HepG2 (cell line): Measurements from ENCODE around the gene POM121. TPM values are rescaled to one million over a fixed set of nuclear protein-coding genes. Genes with fewer than 3 reads are reported as not detected.
"Not testable (repeated sequence)": the region's sequence is repeated elsewhere in the genome, so short reads cannot be mapped to it uniquely, and the experiment has no call there.

Source experiments
- HNF4A ChIP-seq: sonication (generic); formaldehyde crosslinking; IDR thresholded peaks from 2 replicates; pipeline ENCODE4 v1.4.0; 2020; ENCODE audit warnings: missing genetic modification reagents
- HNF4G ChIP-seq, 2 experiments: sonication (generic) in 1 of 2; formaldehyde crosslinking in 1 of 2; IDR thresholded peaks; 2 replicates each; pipeline versions ENCODE4 v1.4.0 to v1.6.1; 2011 to 2020; ENCODE audit warnings: borderline replicate concordance in 2 of 2, low read depth in 2 of 2, mild to moderate bottlenecking in 2 of 2, low read length in 1 of 2, missing genetic modification reagents in 1 of 2, moderate library complexity in 1 of 2
- KDM2A ChIP-seq: sonication (generic); formaldehyde crosslinking; IDR thresholded peaks from 2 replicates; pipeline ENCODE4 v1.4.0; 2020; ENCODE audit warnings: low read depth, missing genetic modification reagents, borderline replicate concordance
- NONO ChIP-seq, 2 experiments: fragments of 450-650 bp in 1 of 2; sonication (generic) in 1 of 2; formaldehyde crosslinking in 1 of 2; IDR thresholded peaks in 1 of 2; conservative IDR thresholded peaks in 1 of 2; 2 replicates each; pipeline versions ENCODE4 v1.6.1 to v1.8.0; 2017 to 2022; ENCODE audit warnings: mild to moderate bottlenecking in 1 of 2, missing genetic modification reagents in 1 of 2, moderate library complexity in 1 of 2
- REPIN1 ChIP-seq: sonication (generic); formaldehyde crosslinking; IDR thresholded peaks from 2 replicates; pipeline ENCODE4 v1.8.0; 2022; ENCODE audit warnings: missing genetic modification reagents, low read depth, mild to moderate bottlenecking, borderline replicate concordance
- SAP130 ChIP-seq: IDR thresholded peaks from 2 replicates; pipeline ENCODE4 v1.6.1; 2016; ENCODE audit warnings: low read depth
- SMC3 ChIP-seq: IDR thresholded peaks from 2 replicates; pipeline ENCODE4 v1.6.1; 2011; ENCODE audit warnings: low read length, improper control_type of control experiment
- TEAD3 ChIP-seq: optimal IDR thresholded peaks from 2 replicates; pipeline ENCODE3; 2016; ENCODE audit warnings: borderline replicate concordance
- ZBTB21 ChIP-seq: sonication (generic); formaldehyde crosslinking; IDR thresholded peaks from 2 replicates; pipeline ENCODE4 v1.4.0; 2020; ENCODE audit warnings: missing genetic modification reagents
- ZMYM4 ChIP-seq: sonication (generic); formaldehyde crosslinking; IDR thresholded peaks from 2 replicates; pipeline ENCODE4 v1.8.1; 2023; ENCODE audit warnings: mild to moderate bottlenecking, missing genetic modification reagents
- ZNF205 ChIP-seq: IDR thresholded peaks from 2 replicates; pipeline ENCODE4 v1.6.1; 2018; ENCODE audit warnings: missing biosample characterization, missing genetic modification reagents
- ZNF605 ChIP-seq: sonication (generic); formaldehyde crosslinking; IDR thresholded peaks from 2 replicates; pipeline ENCODE4 v1.8.0; 2022; ENCODE audit warnings: mild to moderate bottlenecking, missing genetic modification reagents
- ZNF652 ChIP-seq: IDR thresholded peaks from 2 replicates; pipeline ENCODE4 v1.6.1; 2016; ENCODE audit warnings: low read depth, borderline replicate concordance
- polyA plus RNA-seq, 8 experiments: library from polyadenylated mRNA; depleted of rRNA in 3 of 8; stranded (reverse) in 7 of 8; unstranded in 1 of 8; fragments of >200 nt; fragmentation: Illumina TruSeq in 4 of 8; extraction: Trizol in 4 of 8; gene quantifications; 2 replicates each; pipeline versions ENCODE4 v1.2.1 to v1.2.3, GENCODE V29; 2011 to 2016; ENCODE audit warnings: low read depth in 4 of 8, missing spikeins in 1 of 8, mixed read lengths in 1 of 8; ENCODE audit not compliant: insufficient read depth in 1 of 8
- total RNA-seq, 5 experiments: library from RNA; depleted of rRNA; stranded (reverse); fragments of >200 nt; fragmentation: Illumina TruSeq; extraction: Trizol; gene quantifications; 2 replicates each; pipeline ENCODE4 v1.2.3, GENCODE V29; 2016; ENCODE audit warnings: low read depth in 1 of 5
- TF ChIP-seq, protein P1 (sequence below): IDR thresholded peaks from 2 replicates; pipeline ENCODE4 v1.6.1; 2016
- TF ChIP-seq, protein P2 (sequence below), 2 experiments: sonication (generic) in 1 of 2; formaldehyde crosslinking in 1 of 2; IDR thresholded peaks; 2 replicates each; pipeline versions ENCODE4 v1.4.0 to v1.6.1; 2018 to 2020; ENCODE audit warnings: missing genetic modification reagents in 2 of 2, borderline replicate concordance in 1 of 2, low read depth in 1 of 2, mild to moderate bottlenecking in 1 of 2, missing biosample characterization in 1 of 2
- TF ChIP-seq, protein P3 (sequence below): sonication (generic); formaldehyde crosslinking; IDR thresholded peaks from 2 replicates; pipeline ENCODE4 v1.4.0; 2020; ENCODE audit warnings: missing genetic modification reagents
- TF ChIP-seq, protein P4 (sequence below): sonication (generic); formaldehyde crosslinking; IDR thresholded peaks from 2 replicates; pipeline ENCODE4 v1.8.0; 2022; ENCODE audit warnings: mild to moderate bottlenecking, missing genetic modification reagents

The POM121 gene
- total and polyA plus RNA-seq, 2 of the 13 experiments (the other 11 are each of a cell fraction or from before 2014, with no cell fraction given) = 8.4 to 10.3 TPM

DNA sequence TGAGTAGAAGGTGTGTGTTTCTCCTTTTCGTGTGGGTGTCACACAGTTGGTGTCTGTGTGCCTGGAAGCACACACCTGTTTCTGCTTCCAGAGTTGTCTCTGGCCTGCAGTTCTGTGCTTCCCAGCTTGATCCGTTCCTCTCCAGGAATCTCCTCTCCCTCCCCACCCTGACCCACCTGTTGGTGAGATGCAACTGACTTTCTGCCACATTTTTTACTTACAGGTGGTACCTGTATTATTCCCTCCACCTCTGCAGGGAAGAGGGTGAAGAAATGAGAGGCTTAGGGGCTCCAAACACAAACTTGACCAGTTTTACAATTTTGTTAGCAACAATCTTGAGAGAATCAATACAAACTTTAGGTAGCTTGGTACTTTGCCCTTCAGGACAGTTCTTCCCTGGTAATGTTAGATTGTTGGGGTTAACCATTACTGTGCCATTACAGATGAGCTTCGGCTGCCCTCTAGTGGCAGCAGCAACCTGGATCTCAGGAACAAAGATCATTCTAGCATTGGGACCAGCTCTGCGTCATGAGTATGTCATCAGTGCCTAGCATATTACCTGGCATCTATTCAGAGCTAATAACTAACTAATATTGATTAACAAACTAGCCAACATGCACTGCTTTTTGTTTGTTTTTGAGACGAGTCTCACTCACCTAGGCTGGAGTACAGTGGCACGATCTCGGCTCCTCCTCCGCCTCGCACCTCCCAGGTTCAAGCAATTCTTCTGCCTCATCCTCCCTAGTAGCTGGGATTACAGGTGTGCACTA lies 10.0 kb upstream of the POM121 start (continued):
- TF ChIP-seq, protein P1, sequence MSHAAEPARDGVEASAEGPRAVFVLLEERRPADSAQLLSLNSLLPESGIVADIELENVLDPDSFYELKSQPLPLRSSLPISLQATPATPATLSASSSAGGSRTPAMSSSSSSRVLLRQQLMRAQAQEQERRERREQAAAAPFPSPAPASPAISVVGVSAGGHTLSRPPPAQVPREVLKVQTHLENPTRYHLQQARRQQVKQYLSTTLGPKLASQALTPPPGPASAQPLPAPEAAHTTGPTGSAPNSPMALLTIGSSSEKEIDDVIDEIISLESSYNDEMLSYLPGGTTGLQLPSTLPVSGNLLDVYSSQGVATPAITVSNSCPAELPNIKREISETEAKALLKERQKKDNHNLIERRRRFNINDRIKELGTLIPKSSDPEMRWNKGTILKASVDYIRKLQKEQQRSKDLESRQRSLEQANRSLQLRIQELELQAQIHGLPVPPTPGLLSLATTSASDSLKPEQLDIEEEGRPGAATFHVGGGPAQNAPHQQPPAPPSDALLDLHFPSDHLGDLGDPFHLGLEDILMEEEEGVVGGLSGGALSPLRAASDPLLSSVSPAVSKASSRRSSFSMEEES (CRISPR knock-in tag) = 0 out of 2 replicates have a peak, but pooled peaks have one; percentile 23
- TF ChIP-seq ZNF652 (CRISPR knock-in tag) (peak; percentile 97), HNF4A (CRISPR knock-in tag) (peak; percentile 63), ZBTB21 (CRISPR knock-in tag) (peak; percentile 68; the same call in 1 of the 2 replicates), ZNF605 (CRISPR knock-in tag) (0 out of 2 replicates have a peak, but pooled peaks have one; percentile 35), NONO (CRISPR knock-in tag; conservative IDR thresholded peaks at IDR 0.05) (0 out of 2 replicates have a peak, but pooled peaks have one; percentile 29), SAP130 (peak; percentile 38), SMC3 (peak; percentile 35), HNF4G (IDR thresholded peaks at IDR 0.05; ENCODE audit: borderline replicate concordance, low read depth, low read length) (peak; percentile 36; the same call in 1 of the 2 replicates), KDM2A (peak; percentile 31; the same call in 1 of the 2 replicates), TEAD3 (CRISPR knock-in tag) (peak; percentile 18), ZNF205 (CRISPR knock-in tag) (0 out of 2 replicates have a peak, but pooled peaks have one; percentile 31), REPIN1 (CRISPR knock-in tag) (peak; percentile 50; the same call in 1 of the 2 replicates), ZMYM4 (CRISPR knock-in tag) (peak; percentile 18; the same call in 1 of the 2 replicates)
- TF ChIP-seq, protein P2, sequence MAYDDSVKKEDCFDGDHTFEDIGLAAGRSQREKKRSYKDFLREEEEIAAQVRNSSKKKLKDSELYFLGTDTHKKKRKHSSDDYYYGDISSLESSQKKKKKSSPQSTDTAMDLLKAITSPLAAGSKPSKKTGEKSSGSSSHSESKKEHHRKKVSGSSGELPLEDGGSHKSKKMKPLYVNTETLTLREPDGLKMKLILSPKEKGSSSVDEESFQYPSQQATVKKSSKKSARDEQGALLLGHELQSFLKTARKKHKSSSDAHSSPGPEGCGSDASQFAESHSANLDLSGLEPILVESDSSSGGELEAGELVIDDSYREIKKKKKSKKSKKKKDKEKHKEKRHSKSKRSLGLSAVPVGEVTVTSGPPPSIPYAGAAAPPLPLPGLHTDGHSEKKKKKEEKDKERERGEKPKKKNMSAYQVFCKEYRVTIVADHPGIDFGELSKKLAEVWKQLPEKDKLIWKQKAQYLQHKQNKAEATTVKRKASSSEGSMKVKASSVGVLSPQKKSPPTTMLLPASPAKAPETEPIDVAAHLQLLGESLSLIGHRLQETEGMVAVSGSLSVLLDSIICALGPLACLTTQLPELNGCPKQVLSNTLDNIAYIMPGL (CRISPR knock-in tag; IDR thresholded peaks at IDR 0.05; ENCODE audit: borderline replicate concordance in 1 of 2, low read depth in 1 of 2) = peak; percentile 42 to 49; a peak in 3 of 4 replicates
- TF ChIP-seq NONO (IDR thresholded peaks at IDR 0.05); HNF4G (CRISPR knock-in tag; IDR thresholded peaks at IDR 0.05; ENCODE audit: borderline replicate concordance, low read depth): not testable (repeated sequence)
- TF ChIP-seq, protein P3, sequence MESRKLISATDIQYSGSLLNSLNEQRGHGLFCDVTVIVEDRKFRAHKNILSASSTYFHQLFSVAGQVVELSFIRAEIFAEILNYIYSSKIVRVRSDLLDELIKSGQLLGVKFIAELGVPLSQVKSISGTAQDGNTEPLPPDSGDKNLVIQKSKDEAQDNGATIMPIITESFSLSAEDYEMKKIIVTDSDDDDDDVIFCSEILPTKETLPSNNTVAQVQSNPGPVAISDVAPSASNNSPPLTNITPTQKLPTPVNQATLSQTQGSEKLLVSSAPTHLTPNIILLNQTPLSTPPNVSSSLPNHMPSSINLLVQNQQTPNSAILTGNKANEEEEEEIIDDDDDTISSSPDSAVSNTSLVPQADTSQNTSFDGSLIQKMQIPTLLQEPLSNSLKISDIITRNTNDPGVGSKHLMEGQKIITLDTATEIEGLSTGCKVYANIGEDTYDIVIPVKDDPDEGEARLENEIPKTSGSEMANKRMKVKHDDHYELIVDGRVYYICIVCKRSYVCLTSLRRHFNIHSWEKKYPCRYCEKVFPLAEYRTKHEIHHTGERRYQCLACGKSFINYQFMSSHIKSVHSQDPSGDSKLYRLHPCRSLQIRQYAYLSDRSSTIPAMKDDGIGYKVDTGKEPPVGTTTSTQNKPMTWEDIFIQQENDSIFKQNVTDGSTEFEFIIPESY (CRISPR knock-in tag) = peak; percentile 35; the same call in 1 of the 2 replicates
- TF ChIP-seq, protein P4, sequence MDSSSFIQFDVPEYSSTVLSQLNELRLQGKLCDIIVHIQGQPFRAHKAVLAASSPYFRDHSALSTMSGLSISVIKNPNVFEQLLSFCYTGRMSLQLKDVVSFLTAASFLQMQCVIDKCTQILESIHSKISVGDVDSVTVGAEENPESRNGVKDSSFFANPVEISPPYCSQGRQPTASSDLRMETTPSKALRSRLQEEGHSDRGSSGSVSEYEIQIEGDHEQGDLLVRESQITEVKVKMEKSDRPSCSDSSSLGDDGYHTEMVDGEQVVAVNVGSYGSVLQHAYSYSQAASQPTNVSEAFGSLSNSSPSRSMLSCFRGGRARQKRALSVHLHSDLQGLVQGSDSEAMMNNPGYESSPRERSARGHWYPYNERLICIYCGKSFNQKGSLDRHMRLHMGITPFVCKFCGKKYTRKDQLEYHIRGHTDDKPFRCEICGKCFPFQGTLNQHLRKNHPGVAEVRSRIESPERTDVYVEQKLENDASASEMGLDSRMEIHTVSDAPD (CRISPR knock-in tag) = 0 out of 2 replicates have a peak, but pooled peaks have one; percentile 59
